GM12891 (cell line): ENCODE measurements around the gene DPYSL3.

Source experiments
- POLR2A ChIP-seq: IDR thresholded peaks from 2 replicates; pipeline ENCODE4 v1.6.1; 2011; ENCODE audit warnings: low read depth, low read length, control low read depth
- POLR2AphosphoS5 ChIP-seq: IDR thresholded peaks from 2 replicates; pipeline ENCODE4 v1.6.1; 2011; ENCODE audit warnings: low read depth, low read length, control low read depth
- POU2F2 ChIP-seq: IDR thresholded peaks from 2 replicates; pipeline ENCODE4 v1.6.1; 2011; ENCODE audit warnings: low read depth, mild to moderate bottlenecking, control low read depth, low read length, moderate library complexity
- SPI1 ChIP-seq: IDR thresholded peaks from 2 replicates; pipeline ENCODE4 v1.6.1; 2011; ENCODE audit warnings: low read depth, low read length, control low read depth
- TAF1 ChIP-seq: IDR thresholded peaks from 2 replicates; pipeline ENCODE4 v1.6.1; 2011; ENCODE audit warnings: low read depth, low read length, control low read depth

DNA sequence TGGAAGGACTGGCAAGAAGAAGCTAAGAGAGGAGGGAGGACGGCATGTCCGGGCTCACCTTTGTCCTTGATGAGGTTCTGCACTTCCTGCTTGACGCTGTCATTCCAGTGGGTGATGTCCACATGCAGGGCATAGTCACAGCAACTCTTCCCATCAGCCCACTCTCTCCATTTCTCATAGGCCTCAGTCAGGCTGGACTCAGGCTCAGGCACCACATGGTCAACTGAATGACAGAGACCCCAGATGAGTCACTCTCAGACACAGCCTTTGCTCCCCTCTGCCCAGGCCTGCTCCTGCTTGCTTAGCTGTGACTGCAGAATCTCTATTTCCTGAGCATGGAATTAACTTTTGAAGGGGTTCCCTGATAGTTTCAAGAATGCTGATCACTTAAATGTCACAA lies 94.2 kb downstream of the DPYSL3 start:
- TF ChIP-seq POLR2A (no peak), TAF1 (no peak), SPI1 (no peak), POLR2AphosphoS5 (no peak), POU2F2 (no peak)
